Smooth muscle cell (in vitro differentiated cells): Measurements from ENCODE around the gene JPT2. TPM values are rescaled to one million over a fixed set of nuclear protein-coding genes. Genes with fewer than 3 reads are reported as not detected.

Experiments used
- DNase-seq: peaks from one replicate; lab custom pipeline; 2025; ENCODE audit not compliant: unreplicated experiment; lab: John Stamatoyannopoulos, UW
- H2AFZ ChIP-seq: fragments of 200-600 bp; sonication (generic); 2 replicates; pipeline ENCODE4 v1.6.0; 2016; ENCODE audit warnings: antibody characterized with exemption, low read depth, mild to moderate bottlenecking
- H3F3A ChIP-seq: fragments of 200-600 bp; sonication (generic); 2 replicates; pipeline ENCODE4 v1.6.0; 2017; ENCODE audit warnings: antibody characterized with exemption, low read depth
- H3K27ac ChIP-seq: fragments of 200-600 bp; sonication (generic); 2 replicates; pipeline ENCODE4 v1.5.1; 2016; ENCODE audit warnings: low read depth, mild to moderate bottlenecking
- H3K27me3 ChIP-seq: fragments of 200-600 bp; sonication (generic); 2 replicates; pipeline ENCODE4 v1.6.1; 2016; ENCODE audit warnings: low read depth, mild to moderate bottlenecking
- H3K36me3 ChIP-seq: fragments of 200-600 bp; sonication (generic); 2 replicates; pipeline ENCODE4 v1.5.1; 2016; ENCODE audit warnings: low read depth
- H3K4me1 ChIP-seq: fragments of 200-600 bp; sonication (generic); 2 replicates; pipeline ENCODE4 v1.5.1; 2016; ENCODE audit warnings: low read depth
- H3K4me2 ChIP-seq: fragments of 200-600 bp; sonication (generic); 2 replicates; pipeline ENCODE4 v1.6.0; 2016; ENCODE audit warnings: mild to moderate bottlenecking
- H3K4me3 ChIP-seq: fragments of 200-600 bp; sonication (generic); 2 replicates; pipeline ENCODE4 v1.5.1; 2016; ENCODE audit warnings: mild to moderate bottlenecking
- H3K79me2 ChIP-seq: fragments of 200-600 bp; sonication (generic); 2 replicates; pipeline ENCODE4 v1.6.0; 2016; ENCODE audit warnings: low read depth, mild to moderate bottlenecking
- H3K9ac ChIP-seq: fragments of 200-600 bp; sonication (generic); 2 replicates; pipeline ENCODE4 v1.6.0; 2016; ENCODE audit warnings: low read depth
- H3K9me3 ChIP-seq: fragments of 200-600 bp; sonication (generic); replicated peaks from 2 replicates; pipeline ENCODE4 v1.5.1; 2016; ENCODE audit warnings: low read depth
- H4K20me1 ChIP-seq: fragments of 200-600 bp; sonication (generic); 2 replicates; pipeline ENCODE4 v1.6.0; 2016; ENCODE audit warnings: low read depth
- CTCF ChIP-seq: fragments of 200-600 bp; sonication (generic); IDR thresholded peaks from 2 replicates; pipeline ENCODE4 v1.5.1; 2017; ENCODE audit warnings: borderline replicate concordance, mild to moderate bottlenecking, antibody characterized with exemption; ENCODE audit not compliant: insufficient read depth, poor library complexity, severe bottlenecking
- WGBS: methylation state at CpG from one replicate; pipeline ENCODE4 v1.1.7; 2016; ENCODE audit warnings: low lambda C conversion rate; 5-methylcytosine and 5-hydroxymethylcytosine counted together
- polyA plus RNA-seq: library from polyadenylated mRNA; unstranded; fragments of >200 nt; fragmentation: Nextera tagmentation; extraction: Ambion mirVana; gene quantifications from 2 replicates; pipeline ENCODE4 v1.2.1, GENCODE V29; 2016
- total RNA-seq: library from RNA; depleted of rRNA; stranded (reverse); fragments of >200 nt; gene quantifications from 2 replicates; pipeline ENCODE4 v1.2.3, GENCODE V29; 2014

JPT2 gene
- total and polyA plus RNA-seq, 2 experiments from 2014 or later = 7.2 to 28.6 TPM

DNA sequence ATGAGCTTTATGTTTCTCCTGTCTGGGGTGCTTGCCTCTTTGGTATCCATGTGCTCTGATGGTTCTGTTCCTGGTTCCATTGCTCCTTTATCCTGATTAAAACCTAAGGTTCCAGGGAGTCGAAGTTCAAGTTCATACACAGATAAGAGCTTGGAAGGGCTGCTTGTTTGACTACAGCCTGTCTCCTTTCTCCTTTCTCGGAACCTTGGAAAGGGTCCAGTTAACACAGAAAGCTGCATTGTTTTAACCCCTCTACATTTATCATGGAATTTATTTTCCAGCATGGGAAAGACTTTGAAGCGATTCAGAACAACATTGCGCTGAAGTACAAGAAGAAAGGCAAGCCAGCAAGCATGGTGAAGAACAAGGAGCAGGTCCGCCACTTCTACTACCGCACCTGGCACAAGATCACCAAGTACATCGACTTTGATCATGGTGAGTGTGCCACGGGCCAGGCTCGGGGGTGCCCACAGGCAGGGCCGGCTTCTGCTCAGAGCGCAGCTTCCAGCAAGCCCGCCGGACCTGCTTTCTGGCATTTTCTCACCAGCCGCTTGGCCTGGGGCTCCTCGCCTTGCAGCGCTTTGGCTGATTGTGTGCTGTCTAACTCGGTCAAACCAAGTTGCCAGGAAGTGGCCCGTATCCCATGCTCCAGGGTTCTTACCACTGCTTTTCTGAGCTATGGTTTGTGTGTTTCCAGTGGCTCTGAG, 46.0 kb upstream of the JPT2 start:
- no peaks in the 10 kb centered on the region for H3K9me3 ChIP-seq
- TF ChIP-seq CTCF = no peak
- no peak overlapping the region for H3K27ac ChIP-seq
- WGBS = 98% methylated on average over 18 of the region's 18 CpGs
- peaks cover 95% of the 10 kb centered on the region for H4K20me1 ChIP-seq
- no peaks in the 10 kb centered on the region for H3F3A ChIP-seq
- H3K4me2 ChIP-seq = no peak overlapping the region
- no peaks in the 10 kb centered on the region for H3K4me1 ChIP-seq
- peaks cover 61% of the 10 kb centered on the region for H3K79me2 ChIP-seq
- H3K4me3 ChIP-seq = no peak overlapping the region
- H3K27me3 ChIP-seq = no peaks in the 10 kb centered on the region
- H3K36me3 ChIP-seq = peaks cover 6% of the 10 kb centered on the region
- H3K9ac ChIP-seq = no peak overlapping the region
- no peak overlapping the region for H2AFZ ChIP-seq
- no peak for DNase-seq

DNA sequence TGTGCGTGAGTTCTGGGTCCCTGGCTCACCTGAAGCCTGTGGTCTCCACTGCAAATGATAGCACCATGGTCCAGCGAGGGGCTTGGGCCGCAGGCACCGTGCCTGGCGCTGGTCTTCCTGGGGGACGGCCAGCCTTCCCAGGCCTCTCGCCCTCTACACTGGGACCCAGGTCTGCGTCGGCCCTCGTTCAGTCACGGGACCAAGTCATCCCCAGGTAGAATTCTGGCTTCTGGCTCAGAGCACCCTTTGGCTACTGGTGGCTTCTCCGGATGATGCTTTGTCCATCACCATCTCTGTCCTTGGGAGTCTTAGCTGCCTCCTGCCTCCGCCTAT, 45.5 kb upstream of the JPT2 start:
- Histone ChIP-seq H3K4me1 (no peaks in the 10 kb centered on the region), H3K36me3 (peaks cover 6% of the 10 kb centered on the region), H2AFZ (no peak overlapping the region), H3K9me3 (no peaks in the 10 kb centered on the region), H3K9ac (no peak overlapping the region), H3K27me3 (no peaks in the 10 kb centered on the region), H3K4me3 (no peak overlapping the region), H3F3A (no peaks in the 10 kb centered on the region), H3K4me2 (no peak overlapping the region), H3K27ac (no peak overlapping the region), H3K79me2 (peaks cover 57% of the 10 kb centered on the region), H4K20me1 (peaks cover 95% of the 10 kb centered on the region)
- 98% methylated on average over 13 of the region's 13 CpGs for WGBS
- no peak for DNase-seq
- TF ChIP-seq CTCF = no peak

GRCh38 chr16:1633310-1633709, 44.8 kb upstream of the JPT2 start:
- no peak for TF ChIP-seq CTCF
- Histone ChIP-seq H2AFZ (no peak overlapping the region), H3K27ac (no peak overlapping the region), H3K4me1 (no peaks in the 10 kb centered on the region), H3F3A (no peaks in the 10 kb centered on the region), H3K79me2 (peaks cover 50% of the 10 kb centered on the region), H4K20me1 (peaks cover 94% of the 10 kb centered on the region), H3K4me2 (no peak overlapping the region), H3K4me3 (no peak overlapping the region), H3K9me3 (no peaks in the 10 kb centered on the region), H3K9ac (no peak overlapping the region), H3K27me3 (no peaks in the 10 kb centered on the region), H3K36me3 (peaks cover 6% of the 10 kb centered on the region)
- DNase-seq = no peak
- 98% methylated on average over 12 of the region's 12 CpGs for WGBS

DNA sequence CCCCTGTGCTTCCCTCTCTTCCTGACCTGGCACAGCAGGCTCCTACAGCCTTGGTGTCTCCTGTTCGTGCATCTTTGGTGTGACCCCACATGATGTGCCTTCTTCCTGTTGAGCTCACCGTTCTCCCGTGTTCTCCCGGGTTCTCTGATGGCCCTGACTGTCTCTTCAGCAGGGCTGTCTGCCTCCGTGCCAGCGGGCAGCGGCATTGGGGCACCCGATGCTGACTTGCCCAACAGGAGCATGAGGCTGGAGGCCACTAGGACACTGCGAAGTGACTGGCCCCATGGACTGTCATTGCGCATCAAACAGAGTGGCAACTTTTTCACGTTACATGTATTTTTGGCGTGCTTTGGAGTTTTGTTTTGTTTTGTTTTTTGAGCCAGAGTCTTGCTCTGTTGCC, 43.5 kb upstream of the JPT2 start:
- 99% methylated on average over 12 of the region's 12 CpGs for WGBS
- Histone ChIP-seq H3K4me3 (no peak overlapping the region), H3K27me3 (no peaks in the 10 kb centered on the region), H3K4me1 (no peaks in the 10 kb centered on the region), H3K27ac (no peak overlapping the region), H3K9me3 (no peaks in the 10 kb centered on the region), H3K4me2 (no peak overlapping the region), H4K20me1 (peaks cover 85% of the 10 kb centered on the region), H3K36me3 (peaks cover 6% of the 10 kb centered on the region), H3K9ac (no peak overlapping the region), H2AFZ (no peak overlapping the region), H3K79me2 (peaks cover 43% of the 10 kb centered on the region), H3F3A (no peaks in the 10 kb centered on the region)
- DNase-seq = no peak
- TF ChIP-seq CTCF = no peak
